Activated naive CD8-positive, alpha-beta T cell treated with anti-CD3 and anti-CD28 coated beads, Interleukin-2, amount 50 U/mL, for 24 hours (primary cell): Measurements from ENCODE around the gene IQCE.

Source experiments
- ATAC-seq: fragments of 150-1000 bp; cut with Tn5 transposase; one replicate; pipeline ENCODE4 v1.10.0; 2021
- DNase-seq: peaks from one replicate; pipeline ENCODE4 v3.0.0; 2021
- H3K27ac Mint-ChIP-seq: one replicate; pipeline ENCODE4 v1.8.0; 2021; ENCODE audit warnings: mild to moderate bottlenecking, mixed read lengths
- H3K27me3 Mint-ChIP-seq: one replicate; pipeline ENCODE4 v1.8.0; 2021; ENCODE audit warnings: mixed read lengths
- H3K36me3 Mint-ChIP-seq: one replicate; pipeline ENCODE4 v1.8.0; 2021; ENCODE audit warnings: low read depth, mixed read lengths
- H3K4me1 Mint-ChIP-seq: one replicate; pipeline ENCODE4 v1.8.0; 2021; ENCODE audit warnings: mixed read lengths
- H3K4me3 Mint-ChIP-seq: one replicate; pipeline ENCODE4 v1.8.0; 2021; ENCODE audit warnings: mild to moderate bottlenecking, moderate library complexity, mixed read lengths
- H3K9me3 Mint-ChIP-seq: one replicate; pipeline ENCODE4 v1.8.0; 2021; ENCODE audit warnings: mixed read lengths

The IQCE gene

GRCh38 chr7:2643386-2644219, 84.8 kb downstream of the IQCE start:
- peaks cover 24% of the 10 kb centered on the region for H3K4me1 Mint-ChIP-seq
- no peak for DNase-seq
- no peak overlapping the region for H3K4me3 Mint-ChIP-seq
- no peaks in the 10 kb centered on the region for H3K27me3 Mint-ChIP-seq
- H3K27ac Mint-ChIP-seq, result no peak overlapping the region
- no peaks in the 10 kb centered on the region for H3K9me3 Mint-ChIP-seq
- no peak for ATAC-seq
- H3K36me3 Mint-ChIP-seq, result no peaks in the 10 kb centered on the region

GRCh38 chr7:2644220-2644561, 85.4 kb downstream of the IQCE start:
- Mint-ChIP-seq H3K27ac (no peak overlapping the region), H3K4me1 (peaks cover 24% of the 10 kb centered on the region), H3K36me3 (no peaks in the 10 kb centered on the region), H3K27me3 (no peaks in the 10 kb centered on the region), H3K4me3 (peak overlapping the region; percentile 21), H3K9me3 (no peaks in the 10 kb centered on the region)
- DNase-seq, result no peak
- ATAC-seq, result no peak

GRCh38 chr7:2644562-2645273, 85.9 kb downstream of the IQCE start:
- Mint-ChIP-seq H3K4me3 (peak overlapping the region; percentile 62), H3K27me3 (no peaks in the 10 kb centered on the region), H3K9me3 (no peaks in the 10 kb centered on the region), H3K4me1 (peaks cover 24% of the 10 kb centered on the region), H3K36me3 (no peaks in the 10 kb centered on the region), H3K27ac (peak overlapping the region; percentile 74)
- ATAC-seq (peak; percentile 45), DNase-seq (no peak)

- Mint-ChIP-seq H3K27me3 (no peaks in the 10 kb centered on the region), H3K4me1 (peaks cover 24% of the 10 kb centered on the region)
- peak; percentile 70 for DNase-seq
Observed at GRCh38 chr7:2645274-2645868, 86.6 kb downstream of the IQCE start.

GRCh38 chr7:2646336-2646679, 87.5 kb downstream of the IQCE start:
- no peaks in the 10 kb centered on the region for H3K36me3 Mint-ChIP-seq
- no peaks in the 10 kb centered on the region for H3K27me3 Mint-ChIP-seq
- H3K27ac Mint-ChIP-seq, result no peak overlapping the region
- H3K4me3 Mint-ChIP-seq, result no peak overlapping the region
- no peak for DNase-seq
- no peaks in the 10 kb centered on the region for H3K9me3 Mint-ChIP-seq
- peaks cover 22% of the 10 kb centered on the region for H3K4me1 Mint-ChIP-seq
- no peak for ATAC-seq

More at GRCh38 chr7:2645274-2645868, 86.6 kb downstream of the IQCE start:
- H3K36me3 Mint-ChIP-seq, result no peaks in the 10 kb centered on the region
- H3K4me3 Mint-ChIP-seq, result peak overlapping the region; percentile 62
- H3K9me3 Mint-ChIP-seq, result no peaks in the 10 kb centered on the region
- peak overlapping the region; percentile 74 for H3K27ac Mint-ChIP-seq
- peak; percentile 73 for ATAC-seq

- Mint-ChIP-seq H3K36me3 (no peaks in the 10 kb centered on the region), H3K27me3 (no peaks in the 10 kb centered on the region), H3K4me3 (no peak overlapping the region), H3K4me1 (peaks cover 20% of the 10 kb centered on the region), H3K27ac (no peak overlapping the region), H3K9me3 (no peaks in the 10 kb centered on the region)
- no peak for ATAC-seq
- no peak for DNase-seq
Observed at GRCh38 chr7:2646680-2647571, 88.1 kb downstream of the IQCE start.

- H3K9me3 Mint-ChIP-seq, result no peaks in the 10 kb centered on the region
- no peak overlapping the region for H3K27ac Mint-ChIP-seq
- no peaks in the 10 kb centered on the region for H3K36me3 Mint-ChIP-seq
- H3K4me1 Mint-ChIP-seq, result peaks cover 20% of the 10 kb centered on the region
- ATAC-seq (no peak), DNase-seq (no peak)
- H3K27me3 Mint-ChIP-seq, result no peaks in the 10 kb centered on the region
- H3K4me3 Mint-ChIP-seq, result no peak overlapping the region
Observed at GRCh38 chr7:2647594-2648172, 88.9 kb downstream of the IQCE start.

GRCh38 chr7:2649139-2649838, 90.5 kb downstream of the IQCE start:
- H3K36me3 Mint-ChIP-seq, result no peaks in the 10 kb centered on the region
- no peaks in the 10 kb centered on the region for H3K27me3 Mint-ChIP-seq
- no peak for ATAC-seq
- no peak overlapping the region for H3K27ac Mint-ChIP-seq
- H3K4me3 Mint-ChIP-seq, result no peak overlapping the region
- peaks cover 17% of the 10 kb centered on the region for H3K4me1 Mint-ChIP-seq
- H3K9me3 Mint-ChIP-seq, result no peaks in the 10 kb centered on the region
- no peak for DNase-seq

- ATAC-seq, result no peak
- no peaks in the 10 kb centered on the region for H3K36me3 Mint-ChIP-seq
- peaks cover 11% of the 10 kb centered on the region for H3K4me1 Mint-ChIP-seq
- H3K4me3 Mint-ChIP-seq, result no peak overlapping the region
- no peaks in the 10 kb centered on the region for H3K9me3 Mint-ChIP-seq
- no peaks in the 10 kb centered on the region for H3K27me3 Mint-ChIP-seq
- DNase-seq, result no peak
- H3K27ac Mint-ChIP-seq, result no peak overlapping the region
Observed at GRCh38 chr7:2649991-2650390, 91.2 kb downstream of the IQCE start.

GRCh38 chr7:2650451-2650850, 91.7 kb downstream of the IQCE start:
- H3K36me3 Mint-ChIP-seq, result no peaks in the 10 kb centered on the region
- H3K4me1 Mint-ChIP-seq, result peaks cover 6% of the 10 kb centered on the region
- no peaks in the 10 kb centered on the region for H3K9me3 Mint-ChIP-seq
- H3K27me3 Mint-ChIP-seq, result no peaks in the 10 kb centered on the region
- H3K27ac Mint-ChIP-seq, result no peak overlapping the region
- no peak overlapping the region for H3K4me3 Mint-ChIP-seq
- ATAC-seq (no peak), DNase-seq (no peak)

- DNase-seq, result no peak
Observed at GRCh38 chr7:2651336-2651735, 92.6 kb downstream of the IQCE start.

GRCh38 chr7:2651847-2652735, 93.3 kb downstream of the IQCE start:
- Mint-ChIP-seq H3K36me3 (no peaks in the 10 kb centered on the region), H3K27me3 (no peaks in the 10 kb centered on the region), H3K27ac (no peak overlapping the region), H3K4me1 (no peaks in the 10 kb centered on the region), H3K4me3 (no peak overlapping the region), H3K9me3 (no peaks in the 10 kb centered on the region)
- no peak for ATAC-seq
- no peak for DNase-seq

More at GRCh38 chr7:2651336-2651735, 92.6 kb downstream of the IQCE start:
- Mint-ChIP-seq H3K4me3 (no peak overlapping the region), H3K4me1 (no peaks in the 10 kb centered on the region), H3K9me3 (no peaks in the 10 kb centered on the region), H3K27me3 (no peaks in the 10 kb centered on the region), H3K36me3 (no peaks in the 10 kb centered on the region), H3K27ac (no peak overlapping the region)
- no peak for ATAC-seq

GRCh38 chr7:2652736-2653060, 93.9 kb downstream of the IQCE start:
- Mint-ChIP-seq H3K36me3 (no peaks in the 10 kb centered on the region), H3K4me3 (no peak overlapping the region), H3K4me1 (no peaks in the 10 kb centered on the region), H3K9me3 (no peaks in the 10 kb centered on the region), H3K27me3 (no peaks in the 10 kb centered on the region), H3K27ac (no peak overlapping the region)
- no peak for ATAC-seq
- DNase-seq, result no peak
